Rectal smooth muscle tissue (tissue), 1 donor: ENCODE measurements around the gene SPARCL1.
"Not testable (repeated sequence)": the region's sequence is repeated elsewhere in the genome, so short reads cannot be mapped to it uniquely, and the experiment has no call there.

Source experiments
- H3K27ac ChIP-seq: one replicate; pipeline ENCODE4 v1.7.0; 2013; ENCODE audit warnings: low read depth, low read length, inconsistent platforms
- H3K27me3 ChIP-seq: one replicate; pipeline ENCODE4 v1.7.0; 2013; ENCODE audit warnings: low read length; ENCODE audit not compliant: control insufficient read depth, insufficient read depth
- H3K36me3 ChIP-seq: one replicate; pipeline ENCODE4 v1.7.0; 2013; ENCODE audit warnings: low read length; ENCODE audit not compliant: control insufficient read depth, insufficient read depth
- H3K4me1 ChIP-seq: one replicate; pipeline ENCODE4 v1.7.0; 2013; ENCODE audit warnings: low read length; ENCODE audit not compliant: control insufficient read depth, insufficient read depth
- H3K4me3 ChIP-seq: one replicate; pipeline ENCODE4 v1.7.0; 2013; ENCODE audit warnings: low read length
- H3K9ac ChIP-seq: one replicate; pipeline ENCODE4 v1.7.0; 2013; ENCODE audit warnings: low read length

Gene SPARCL1

GRCh38 chr4:87529187-87529586 is at the start of gene SPARCL1:
Gene SPARCL1, minus strand, starts transcription at chr4:87529376. Its CDS starts 29,802 bp downstream, at chr4:87499574.
- Histone ChIP-seq H3K4me1 (peaks cover 38% of the 10 kb centered on the region), H3K4me3 (peak within 1 kb of the TSS; percentile 68), H3K27me3 (no peaks in the 10 kb centered on the region), H3K27ac (peak within 1 kb of the TSS; percentile 98), H3K36me3 (no peaks in the 10 kb centered on the region), H3K9ac (peak within 1 kb of the TSS; percentile 86)

DNA sequence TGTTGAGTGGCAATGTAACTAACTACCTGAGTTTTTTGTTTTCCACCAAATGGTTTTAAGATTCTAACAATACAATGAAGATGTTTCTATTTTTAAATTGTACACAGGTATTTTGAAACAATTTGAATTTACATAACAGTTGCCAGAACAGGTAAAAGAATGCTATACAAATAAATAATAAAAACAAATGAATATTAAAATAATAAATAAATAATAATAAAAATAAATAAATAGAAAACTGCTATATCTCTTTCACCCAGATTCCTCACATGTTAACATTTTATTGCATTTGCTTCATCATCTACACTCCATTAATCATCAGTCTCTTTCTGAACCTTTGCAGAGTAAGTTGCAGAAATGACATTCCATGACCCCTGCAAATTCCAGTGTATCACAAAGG is 46.8 kb upstream of the SPARCL1 start:
- Histone ChIP-seq H3K27me3 (no peaks in the 10 kb centered on the region), H3K4me1 (no peaks in the 10 kb centered on the region), H3K27ac (no peak overlapping the region), H3K9ac (no peak overlapping the region), H3K4me3 (no peak overlapping the region), H3K36me3 (no peaks in the 10 kb centered on the region)

DNA sequence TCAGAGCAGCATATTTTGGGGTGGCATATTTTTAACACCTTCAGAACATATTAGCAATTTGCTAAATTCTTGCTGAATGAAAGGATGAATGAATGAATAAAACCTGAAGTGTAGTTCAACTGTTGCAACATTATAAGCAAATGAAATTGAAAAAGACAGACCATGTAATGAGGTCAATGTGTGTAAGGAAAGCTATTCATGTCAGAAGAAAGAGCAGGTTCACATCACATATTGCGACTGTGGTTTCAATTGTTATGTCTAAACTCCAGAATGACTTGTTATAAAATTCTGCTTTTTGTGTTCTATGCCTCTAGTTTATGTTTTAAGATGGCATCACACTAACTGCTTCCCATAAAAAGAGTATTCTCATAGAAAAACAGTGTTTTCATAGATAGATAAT is 46.2 kb upstream of the SPARCL1 start:
- Histone ChIP-seq H3K4me3 (no peak overlapping the region), H3K9ac (no peak overlapping the region), H3K36me3 (no peaks in the 10 kb centered on the region), H3K27ac (no peak overlapping the region), H3K4me1 (no peaks in the 10 kb centered on the region), H3K27me3 (no peaks in the 10 kb centered on the region)

DNA sequence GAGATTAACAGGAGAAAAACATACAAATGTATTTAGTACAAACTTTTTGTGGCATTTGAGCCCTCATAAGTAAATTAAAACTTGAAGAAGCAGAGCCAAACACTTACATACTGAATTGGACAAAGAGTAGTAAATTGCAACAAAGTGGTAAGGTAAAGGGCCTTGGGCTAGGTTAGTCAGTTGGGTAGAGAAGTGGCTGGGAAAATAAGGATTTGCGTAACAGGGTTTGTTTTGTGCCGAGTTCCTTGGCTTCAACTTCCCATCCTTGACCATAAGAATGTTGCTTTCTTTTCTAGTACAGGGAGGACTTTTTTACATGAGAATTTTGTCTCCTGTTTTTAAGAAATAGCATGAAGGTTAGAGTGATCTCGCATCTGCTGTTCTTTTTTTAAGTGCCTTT is 45.8 kb upstream of the SPARCL1 start:
- no peaks in the 10 kb centered on the region for H3K27me3 ChIP-seq
- no peak overlapping the region for H3K4me3 ChIP-seq
- H3K4me1 ChIP-seq: no peaks in the 10 kb centered on the region
- no peaks in the 10 kb centered on the region for H3K36me3 ChIP-seq
- no peak overlapping the region for H3K27ac ChIP-seq
- no peak overlapping the region for H3K9ac ChIP-seq

DNA sequence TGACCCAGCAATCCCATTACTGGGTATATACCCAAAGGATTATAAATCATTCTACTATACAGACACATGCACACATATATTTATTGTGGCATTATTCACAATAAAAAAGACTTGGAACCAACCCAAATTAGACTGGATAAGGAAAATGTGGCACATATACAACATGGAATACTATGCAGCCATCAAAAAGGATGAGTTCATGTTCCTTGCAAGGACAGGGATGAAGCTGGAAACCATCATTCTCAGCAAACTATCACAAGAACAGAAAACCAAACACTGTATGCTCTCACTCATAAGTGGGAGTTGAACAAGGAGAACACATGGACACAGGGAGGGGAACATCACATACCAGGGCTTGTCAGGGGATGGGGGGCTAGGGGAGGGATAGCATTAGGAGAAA is 45.2 kb upstream of the SPARCL1 start:
- not testable (repeated sequence) for H3K4me3 ChIP-seq, H3K36me3 ChIP-seq, H3K27me3 ChIP-seq, H3K4me1 ChIP-seq, H3K9ac ChIP-seq, H3K27ac ChIP-seq

DNA sequence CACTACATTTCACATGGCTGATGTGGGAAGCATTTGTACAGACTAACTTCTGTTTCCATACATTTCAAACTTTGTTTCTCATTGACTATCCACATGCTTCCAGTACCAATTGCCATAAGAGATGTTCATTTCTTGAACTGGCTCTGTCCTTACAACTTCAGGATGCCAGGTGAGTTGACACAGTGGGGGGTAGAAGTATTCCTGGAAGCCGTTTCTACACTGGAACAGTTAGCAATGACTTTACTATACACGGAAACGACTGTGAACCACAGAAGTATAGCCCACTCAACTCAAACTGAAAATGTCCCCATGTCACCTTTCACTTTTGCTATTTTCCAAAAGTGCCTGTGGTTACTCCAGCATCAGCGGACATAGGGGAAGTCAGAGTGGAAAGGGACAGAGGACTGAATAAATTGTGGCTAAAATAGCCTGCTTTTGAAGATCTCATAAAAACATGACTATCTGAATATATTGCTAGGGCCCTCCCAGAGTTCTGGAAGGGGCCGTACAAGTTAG is 41.2 kb upstream of the SPARCL1 start:
- Histone ChIP-seq H3K36me3 (no peaks in the 10 kb centered on the region), H3K9ac (no peak overlapping the region), H3K27me3 (no peaks in the 10 kb centered on the region), H3K27ac (no peak overlapping the region), H3K4me1 (no peaks in the 10 kb centered on the region), H3K4me3 (no peak overlapping the region)

GRCh38 chr4:87567191-87567590 is 38.0 kb upstream of the SPARCL1 start:
- H3K4me3 ChIP-seq: no peak overlapping the region
- no peak overlapping the region for H3K9ac ChIP-seq

GRCh38 chr4:87566276-87566675 is 37.1 kb upstream of the SPARCL1 start:
- no peaks in the 10 kb centered on the region for H3K4me1 ChIP-seq
- H3K27me3 ChIP-seq: no peaks in the 10 kb centered on the region
- H3K36me3 ChIP-seq: no peaks in the 10 kb centered on the region
- H3K27ac ChIP-seq: no peak overlapping the region
- H3K4me3 ChIP-seq: no peak overlapping the region
- no peak overlapping the region for H3K9ac ChIP-seq

More at GRCh38 chr4:87567191-87567590, 38.0 kb upstream of the SPARCL1 start:
- H3K4me1 ChIP-seq: no peaks in the 10 kb centered on the region
- no peaks in the 10 kb centered on the region for H3K27me3 ChIP-seq
- no peaks in the 10 kb centered on the region for H3K36me3 ChIP-seq
- no peak overlapping the region for H3K27ac ChIP-seq

DNA sequence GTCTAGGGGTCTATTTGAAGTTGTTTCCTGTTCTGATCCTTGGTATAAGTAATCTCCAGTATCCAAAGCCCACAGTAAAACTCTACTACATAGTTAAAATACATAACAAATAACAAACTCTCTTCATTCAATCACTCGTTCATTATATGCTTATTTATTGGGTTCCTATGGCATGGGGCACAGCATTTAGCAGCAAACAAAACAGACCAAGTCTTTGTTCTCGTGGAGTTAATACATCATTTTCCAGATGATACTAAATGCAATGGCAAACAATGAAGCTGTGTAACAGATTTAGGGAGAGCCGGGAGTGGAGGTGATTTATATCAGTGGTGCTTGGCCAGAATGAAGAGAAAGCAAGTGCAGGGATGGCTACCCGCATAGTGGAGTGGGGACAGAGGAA is 36.6 kb upstream of the SPARCL1 start:
- Histone ChIP-seq H3K4me3 (no peak overlapping the region), H3K36me3 (no peaks in the 10 kb centered on the region), H3K27me3 (no peaks in the 10 kb centered on the region), H3K9ac (no peak overlapping the region), H3K4me1 (no peaks in the 10 kb centered on the region), H3K27ac (no peak overlapping the region)

GRCh38 chr4:87560802-87561201 is 31.6 kb upstream of the SPARCL1 start:
- Histone ChIP-seq H3K4me3 (no peak overlapping the region), H3K36me3 (no peaks in the 10 kb centered on the region), H3K27me3 (no peaks in the 10 kb centered on the region), H3K27ac (no peak overlapping the region), H3K4me1 (no peaks in the 10 kb centered on the region), H3K9ac (no peak overlapping the region)

- Histone ChIP-seq H3K36me3 (no peaks in the 10 kb centered on the region), H3K27me3 (no peaks in the 10 kb centered on the region), H3K4me1 (no peaks in the 10 kb centered on the region), H3K4me3 (no peak overlapping the region), H3K9ac (no peak overlapping the region), H3K27ac (no peak overlapping the region)
Observed at GRCh38 chr4:87559090-87559837, 30.1 kb upstream of the SPARCL1 start.

- H3K4me3 ChIP-seq: no peak overlapping the region
- no peaks in the 10 kb centered on the region for H3K4me1 ChIP-seq
- no peak overlapping the region for H3K27ac ChIP-seq
- no peaks in the 10 kb centered on the region for H3K27me3 ChIP-seq
- no peak overlapping the region for H3K9ac ChIP-seq
- no peaks in the 10 kb centered on the region for H3K36me3 ChIP-seq
Observed at GRCh38 chr4:87557348-87557747, 28.2 kb upstream of the SPARCL1 start.
